ENCODE results near the gene COG6. TPM values are rescaled to one million over a fixed set of nuclear protein-coding genes. Genes with fewer than 3 reads are reported as not detected.

COG6 gene
- total RNA-seq, 1 donor from 2014 or later = 67.0 TPM

DNA sequence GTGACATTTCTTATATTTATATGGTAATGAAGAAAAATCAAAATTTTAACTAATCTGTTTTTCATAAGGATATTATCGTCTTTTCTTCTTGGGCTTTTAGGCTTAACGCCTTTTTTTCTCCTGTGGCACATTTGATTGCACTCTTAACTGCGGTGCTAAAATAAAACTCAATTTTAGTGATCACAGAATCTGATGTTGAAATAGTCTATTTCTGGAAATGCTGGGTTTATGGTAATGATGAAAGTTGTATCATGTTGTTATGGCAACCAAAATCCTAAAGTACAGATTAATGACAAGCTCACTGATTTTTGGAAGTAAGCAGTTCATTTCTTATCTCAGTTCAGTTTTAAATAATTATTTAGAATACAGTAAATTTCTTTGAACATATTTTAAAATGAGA is 85.3 kb downstream of the COG6 start:
- H3K36me3 Mint-ChIP-seq (ENCODE audit: low read depth, unreplicated experiment) = peaks cover 48% of the 10 kb centered on the region
- H3K9me3 Mint-ChIP-seq (ENCODE audit: unreplicated experiment) = peaks cover 22% of the 10 kb centered on the region
- Histone ChIP-seq H3K4me3 (ENCODE audit: insufficient read depth, low read depth, low read length) (no peak overlapping the region), H3K4me1 (ENCODE audit: insufficient read depth, low read length) (no peaks in the 10 kb centered on the region), H3K9ac (ENCODE audit: low read length) (no peak overlapping the region), H3K27me3 (ENCODE audit: insufficient read depth, low read length) (no peaks in the 10 kb centered on the region), H3K36me3 (ENCODE audit: insufficient read depth, low read length) (no peaks in the 10 kb centered on the region), H3K79me2 (ENCODE audit: insufficient read depth, low read length) (no peaks in the 10 kb centered on the region), H3K27ac (ENCODE audit: low read depth, low read length) (no peak overlapping the region), H2AFZ (ENCODE audit: low read depth, low read length) (no peak overlapping the region), H4K20me1 (ENCODE audit: insufficient read depth, low read length) (no peaks in the 10 kb centered on the region), H3K4me2 (ENCODE audit: low read length) (no peak overlapping the region), H3K9me3 (ENCODE audit: insufficient read depth, low read depth, low read length) (no peaks in the 10 kb centered on the region)
- H3K4me1 Mint-ChIP-seq (ENCODE audit: low read depth, unreplicated experiment) = no peaks in the 10 kb centered on the region
- DNase-seq (ENCODE audit: low read depth) = no peak
- H3K27me3 Mint-ChIP-seq (ENCODE audit: low read depth, unreplicated experiment) = no peaks in the 10 kb centered on the region
- no peak overlapping the region for H3K27ac Mint-ChIP-seq (ENCODE audit: unreplicated experiment)
- H3K4me3 Mint-ChIP-seq (ENCODE audit: unreplicated experiment) = no peak overlapping the region
- no peak for TF ChIP-seq EZH2 (IDR thresholded peaks at IDR 0.05; ENCODE audit: insufficient read depth, low read length)
- TF ChIP-seq, protein P1, sequence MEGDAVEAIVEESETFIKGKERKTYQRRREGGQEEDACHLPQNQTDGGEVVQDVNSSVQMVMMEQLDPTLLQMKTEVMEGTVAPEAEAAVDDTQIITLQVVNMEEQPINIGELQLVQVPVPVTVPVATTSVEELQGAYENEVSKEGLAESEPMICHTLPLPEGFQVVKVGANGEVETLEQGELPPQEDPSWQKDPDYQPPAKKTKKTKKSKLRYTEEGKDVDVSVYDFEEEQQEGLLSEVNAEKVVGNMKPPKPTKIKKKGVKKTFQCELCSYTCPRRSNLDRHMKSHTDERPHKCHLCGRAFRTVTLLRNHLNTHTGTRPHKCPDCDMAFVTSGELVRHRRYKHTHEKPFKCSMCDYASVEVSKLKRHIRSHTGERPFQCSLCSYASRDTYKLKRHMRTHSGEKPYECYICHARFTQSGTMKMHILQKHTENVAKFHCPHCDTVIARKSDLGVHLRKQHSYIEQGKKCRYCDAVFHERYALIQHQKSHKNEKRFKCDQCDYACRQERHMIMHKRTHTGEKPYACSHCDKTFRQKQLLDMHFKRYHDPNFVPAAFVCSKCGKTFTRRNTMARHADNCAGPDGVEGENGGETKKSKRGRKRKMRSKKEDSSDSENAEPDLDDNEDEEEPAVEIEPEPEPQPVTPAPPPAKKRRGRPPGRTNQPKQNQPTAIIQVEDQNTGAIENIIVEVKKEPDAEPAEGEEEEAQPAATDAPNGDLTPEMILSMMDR (IDR thresholded peaks at IDR 0.05; ENCODE audit: insufficient read depth, low read depth, low read length) = no peak
- FAIRE-seq = no peak

DNA sequence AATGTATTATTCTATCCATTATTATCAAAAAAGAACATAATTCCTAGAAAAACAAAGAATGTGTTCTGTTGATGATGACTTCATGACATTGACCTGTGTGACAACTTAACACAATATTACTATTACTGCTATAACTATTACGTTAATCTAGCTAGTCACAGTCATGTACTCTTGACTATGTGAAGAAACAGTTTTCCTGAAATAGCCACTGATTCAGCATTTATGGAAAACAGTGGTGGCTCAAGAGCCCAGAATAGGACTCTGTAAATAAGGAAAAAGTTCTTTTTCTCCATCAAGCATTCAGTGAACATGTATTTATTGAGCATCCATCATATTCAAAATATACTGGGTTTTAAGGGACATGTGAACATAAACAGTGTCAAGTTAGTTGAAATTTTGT is 93.5 kb downstream of the COG6 start:
- Mint-ChIP-seq H3K9me3 (ENCODE audit: unreplicated experiment) (peaks cover 4% of the 10 kb centered on the region), H3K4me1 (ENCODE audit: low read depth, unreplicated experiment) (no peaks in the 10 kb centered on the region), H3K27ac (ENCODE audit: unreplicated experiment) (no peak overlapping the region), H3K27me3 (ENCODE audit: low read depth, unreplicated experiment) (no peaks in the 10 kb centered on the region), H3K36me3 (ENCODE audit: low read depth, unreplicated experiment) (peaks cover 2% of the 10 kb centered on the region), H3K4me3 (ENCODE audit: unreplicated experiment) (no peak overlapping the region)
- no peak overlapping the region for H3K9ac ChIP-seq (ENCODE audit: low read length)
- TF ChIP-seq, protein P1 (IDR thresholded peaks at IDR 0.05; ENCODE audit: insufficient read depth, low read depth, low read length) = no peak
- no peak for TF ChIP-seq EZH2 (IDR thresholded peaks at IDR 0.05; ENCODE audit: insufficient read depth, low read length)
- H3K27ac ChIP-seq (ENCODE audit: low read depth, low read length) = no peak overlapping the region
- DNase-seq (ENCODE audit: low read depth) (no peak), FAIRE-seq (no peak)
- H3K79me2 ChIP-seq (ENCODE audit: insufficient read depth, low read length) = no peaks in the 10 kb centered on the region
- H3K9me3 ChIP-seq (ENCODE audit: insufficient read depth, low read depth, low read length) = no peaks in the 10 kb centered on the region
- no peaks in the 10 kb centered on the region for H3K27me3 ChIP-seq (ENCODE audit: insufficient read depth, low read length)
- no peaks in the 10 kb centered on the region for H3K4me1 ChIP-seq (ENCODE audit: insufficient read depth, low read length)
- no peak overlapping the region for H3K4me2 ChIP-seq (ENCODE audit: low read length)
- no peaks in the 10 kb centered on the region for H4K20me1 ChIP-seq (ENCODE audit: insufficient read depth, low read length)
- no peaks in the 10 kb centered on the region for H3K36me3 ChIP-seq (ENCODE audit: insufficient read depth, low read length)
- H3K4me3 ChIP-seq (ENCODE audit: insufficient read depth, low read depth, low read length) = no peak overlapping the region
- no peak overlapping the region for H2AFZ ChIP-seq (ENCODE audit: low read depth, low read length)

DNA sequence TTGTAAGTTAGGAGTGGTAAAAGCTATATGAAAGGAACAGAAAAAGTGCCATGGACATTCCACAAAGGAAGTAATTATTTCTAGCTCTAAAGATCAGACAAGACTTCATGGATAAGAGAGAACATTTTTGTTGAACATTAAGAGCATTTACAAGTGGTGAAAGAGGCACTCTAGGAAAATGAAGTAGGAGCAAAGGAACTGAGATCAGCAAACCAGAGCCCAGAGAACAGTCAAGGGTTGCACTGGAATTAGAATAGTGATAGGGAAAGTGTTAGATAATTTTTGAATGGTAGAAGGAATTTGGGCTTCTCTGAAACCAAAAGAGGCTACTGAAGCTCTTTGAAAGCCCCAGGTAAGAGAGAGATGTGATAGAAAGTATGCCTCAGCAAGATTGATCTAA is 94.1 kb downstream of the COG6 start:
- no peaks in the 10 kb centered on the region for H3K27me3 ChIP-seq (ENCODE audit: insufficient read depth, low read length)
- Mint-ChIP-seq H3K4me1 (ENCODE audit: low read depth, unreplicated experiment) (no peaks in the 10 kb centered on the region), H3K4me3 (ENCODE audit: unreplicated experiment) (no peak overlapping the region), H3K9me3 (ENCODE audit: unreplicated experiment) (peaks cover 4% of the 10 kb centered on the region), H3K27me3 (ENCODE audit: low read depth, unreplicated experiment) (no peaks in the 10 kb centered on the region), H3K27ac (ENCODE audit: unreplicated experiment) (no peak overlapping the region), H3K36me3 (ENCODE audit: low read depth, unreplicated experiment) (peaks cover 2% of the 10 kb centered on the region)
- H3K9me3 ChIP-seq (ENCODE audit: insufficient read depth, low read depth, low read length) = no peaks in the 10 kb centered on the region
- H2AFZ ChIP-seq (ENCODE audit: low read depth, low read length) = no peak overlapping the region
- no peak for DNase-seq (ENCODE audit: low read depth)
- no peaks in the 10 kb centered on the region for H3K4me1 ChIP-seq (ENCODE audit: insufficient read depth, low read length)
- no peaks in the 10 kb centered on the region for H3K36me3 ChIP-seq (ENCODE audit: insufficient read depth, low read length)
- H3K9ac ChIP-seq (ENCODE audit: low read length) = no peak overlapping the region
- FAIRE-seq = no peak
- H3K4me2 ChIP-seq (ENCODE audit: low read length) = no peak overlapping the region
- H3K4me3 ChIP-seq (ENCODE audit: insufficient read depth, low read depth, low read length) = no peak overlapping the region
- H3K79me2 ChIP-seq (ENCODE audit: insufficient read depth, low read length) = no peaks in the 10 kb centered on the region
- H4K20me1 ChIP-seq (ENCODE audit: insufficient read depth, low read length) = no peaks in the 10 kb centered on the region
- TF ChIP-seq, protein P1 (IDR thresholded peaks at IDR 0.05; ENCODE audit: insufficient read depth, low read depth, low read length) = no peak
- no peak for TF ChIP-seq EZH2 (IDR thresholded peaks at IDR 0.05; ENCODE audit: insufficient read depth, low read length)
- H3K27ac ChIP-seq (ENCODE audit: low read depth, low read length) = no peak overlapping the region

Measured in astrocyte (in vitro differentiated cells and primary cell).